Nephron (organoid): ENCODE data around the gene COLGALT1.

Experiments
- H3K27ac Mint-ChIP-seq, 3 experiments: 2 replicates each; pipeline ENCODE4 v1.8.0; 2020; ENCODE audit warnings: mixed read lengths in 3 of 3, mild to moderate bottlenecking in 2 of 3, moderate library complexity in 1 of 3
- H3K27me3 Mint-ChIP-seq: 2 replicates; pipeline ENCODE4 v1.8.0; 2021; ENCODE audit warnings: low read depth, mild to moderate bottlenecking, moderate library complexity, mixed read lengths
- H3K36me3 Mint-ChIP-seq: 2 replicates; pipeline ENCODE4 v1.8.0; 2020; ENCODE audit warnings: low read depth, mixed read lengths
- H3K4me1 Mint-ChIP-seq: 2 replicates; pipeline ENCODE4 v1.8.0; 2020; ENCODE audit warnings: mixed read lengths
- H3K4me3 Mint-ChIP-seq, 3 experiments: 2 replicates each; pipeline ENCODE4 v1.8.0; 2020; ENCODE audit warnings: mild to moderate bottlenecking in 3 of 3, mixed read lengths in 3 of 3, moderate library complexity in 2 of 3
- H3K9me3 Mint-ChIP-seq: 2 replicates; pipeline ENCODE4 v1.8.0; 2020; ENCODE audit warnings: mixed read lengths
- TF ChIP-seq, protein P1 (sequence below), 3 experiments: fragments of 200-600 bp; sonication (generic); IDR thresholded peaks; one replicate each; pipeline ENCODE4 v1.5.0; 2021; ENCODE audit warnings: antibody characterized with exemption in 3 of 3; ENCODE audit not compliant: unreplicated experiment in 3 of 3

Gene COLGALT1

DNA sequence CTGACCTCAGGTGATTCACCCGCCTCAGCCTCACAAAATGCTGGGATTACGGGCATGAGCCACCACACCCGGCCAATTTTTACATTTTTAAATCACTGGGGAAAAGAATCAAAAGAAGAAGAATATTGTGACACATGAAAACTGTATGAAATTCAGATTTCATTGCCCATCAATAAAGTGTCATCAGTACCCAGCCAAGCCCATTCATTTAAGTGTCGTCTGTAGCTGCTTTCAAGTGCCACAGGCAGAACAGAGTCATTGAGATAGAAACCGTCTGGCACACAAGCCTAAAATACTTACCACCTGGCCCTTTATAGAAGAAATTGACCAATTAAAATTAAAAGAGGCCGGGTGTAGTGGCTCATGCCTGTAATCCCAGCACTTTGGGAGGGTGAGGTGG, 15.3 kb downstream of the COLGALT1 start:
- TF ChIP-seq, protein P1, sequence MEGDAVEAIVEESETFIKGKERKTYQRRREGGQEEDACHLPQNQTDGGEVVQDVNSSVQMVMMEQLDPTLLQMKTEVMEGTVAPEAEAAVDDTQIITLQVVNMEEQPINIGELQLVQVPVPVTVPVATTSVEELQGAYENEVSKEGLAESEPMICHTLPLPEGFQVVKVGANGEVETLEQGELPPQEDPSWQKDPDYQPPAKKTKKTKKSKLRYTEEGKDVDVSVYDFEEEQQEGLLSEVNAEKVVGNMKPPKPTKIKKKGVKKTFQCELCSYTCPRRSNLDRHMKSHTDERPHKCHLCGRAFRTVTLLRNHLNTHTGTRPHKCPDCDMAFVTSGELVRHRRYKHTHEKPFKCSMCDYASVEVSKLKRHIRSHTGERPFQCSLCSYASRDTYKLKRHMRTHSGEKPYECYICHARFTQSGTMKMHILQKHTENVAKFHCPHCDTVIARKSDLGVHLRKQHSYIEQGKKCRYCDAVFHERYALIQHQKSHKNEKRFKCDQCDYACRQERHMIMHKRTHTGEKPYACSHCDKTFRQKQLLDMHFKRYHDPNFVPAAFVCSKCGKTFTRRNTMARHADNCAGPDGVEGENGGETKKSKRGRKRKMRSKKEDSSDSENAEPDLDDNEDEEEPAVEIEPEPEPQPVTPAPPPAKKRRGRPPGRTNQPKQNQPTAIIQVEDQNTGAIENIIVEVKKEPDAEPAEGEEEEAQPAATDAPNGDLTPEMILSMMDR (IDR thresholded peaks at IDR 0.05; ENCODE audit: unreplicated experiment in 3 of 3) = no peak
- Mint-ChIP-seq H3K4me1 (no peaks in the 10 kb centered on the region), H3K27me3 (no peaks in the 10 kb centered on the region), H3K27ac (no peak overlapping the region), H3K4me3 (no peak overlapping the region), H3K36me3 (peaks cover 37% of the 10 kb centered on the region), H3K9me3 (no peaks in the 10 kb centered on the region)

DNA sequence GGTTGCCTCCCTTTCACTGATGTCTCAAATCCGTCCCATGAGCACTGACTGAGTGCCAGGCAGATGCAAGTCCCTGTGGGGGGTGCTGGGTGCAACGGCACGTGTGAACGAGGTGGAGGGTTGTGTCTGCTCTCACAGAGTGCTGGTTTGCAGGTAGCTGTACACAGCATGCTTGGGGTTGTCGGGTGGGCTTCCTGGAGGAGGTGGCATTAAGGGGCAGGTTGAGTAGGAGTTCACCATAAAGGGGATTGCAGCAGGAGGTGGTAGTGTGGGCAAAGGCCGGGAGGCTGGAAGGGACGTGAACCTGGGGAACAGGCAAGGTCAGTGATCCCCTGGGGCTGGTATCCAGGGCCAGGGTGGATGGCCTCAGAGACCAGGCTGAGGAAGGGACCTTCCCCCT, 17.2 kb downstream of the COLGALT1 start:
- H3K36me3 Mint-ChIP-seq = peaks cover 35% of the 10 kb centered on the region
- H3K4me1 Mint-ChIP-seq = no peaks in the 10 kb centered on the region
- no peaks in the 10 kb centered on the region for H3K9me3 Mint-ChIP-seq
- no peak overlapping the region for H3K4me3 Mint-ChIP-seq
- H3K27ac Mint-ChIP-seq = no peak overlapping the region
- no peaks in the 10 kb centered on the region for H3K27me3 Mint-ChIP-seq
- TF ChIP-seq, protein P1 (IDR thresholded peaks at IDR 0.05; ENCODE audit: unreplicated experiment in 3 of 3) = no peak

DNA sequence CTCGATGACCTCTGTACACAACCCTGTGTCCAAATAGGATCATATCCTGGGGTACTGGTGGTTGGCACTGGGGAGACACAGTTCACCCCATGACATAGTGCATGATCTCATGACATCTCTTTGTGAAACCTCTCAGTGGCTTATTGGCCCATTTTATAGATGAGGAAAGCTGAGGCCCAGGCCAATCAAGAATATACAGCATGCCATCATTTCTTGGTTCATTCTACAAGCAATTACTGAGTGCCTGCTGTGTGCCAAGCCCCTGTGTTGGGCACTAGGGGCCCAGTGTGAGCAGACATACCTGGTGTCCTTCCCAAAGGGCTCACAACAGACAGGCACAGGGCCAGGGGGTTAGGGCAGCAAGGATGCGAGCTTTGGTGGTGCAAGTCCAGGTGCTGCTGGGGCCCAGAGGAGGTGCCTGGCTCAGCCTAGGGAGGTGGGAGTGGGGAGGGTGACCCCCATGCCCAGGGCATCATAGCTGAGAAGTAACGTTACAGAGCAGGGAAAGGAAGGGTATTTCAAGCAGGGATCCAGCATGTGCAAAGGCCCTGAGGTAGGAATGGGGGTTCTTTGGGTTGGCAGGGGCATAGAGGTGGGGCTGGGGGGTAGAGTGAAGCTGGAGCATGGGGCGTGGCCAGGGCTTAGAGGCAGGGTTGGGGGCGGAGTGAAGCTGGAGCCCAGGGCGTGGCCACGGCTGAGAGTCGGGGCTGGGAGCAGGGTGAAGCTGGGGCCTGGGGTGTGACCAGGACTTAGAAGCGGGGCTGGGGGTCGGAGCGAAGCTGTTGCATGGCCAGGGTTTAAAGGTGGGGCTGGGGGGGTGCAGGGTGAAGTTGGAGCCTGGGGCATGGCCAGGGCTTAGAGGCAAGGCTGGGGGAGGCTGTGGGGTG, 20.7 kb downstream of the COLGALT1 start:
- Mint-ChIP-seq H3K27me3 (no peaks in the 10 kb centered on the region), H3K36me3 (peaks cover 38% of the 10 kb centered on the region), H3K4me3 (no peak overlapping the region), H3K4me1 (no peaks in the 10 kb centered on the region), H3K27ac (no peak overlapping the region), H3K9me3 (no peaks in the 10 kb centered on the region)
- TF ChIP-seq, protein P1 (IDR thresholded peaks at IDR 0.05; ENCODE audit: unreplicated experiment in 3 of 3) = no peak

DNA sequence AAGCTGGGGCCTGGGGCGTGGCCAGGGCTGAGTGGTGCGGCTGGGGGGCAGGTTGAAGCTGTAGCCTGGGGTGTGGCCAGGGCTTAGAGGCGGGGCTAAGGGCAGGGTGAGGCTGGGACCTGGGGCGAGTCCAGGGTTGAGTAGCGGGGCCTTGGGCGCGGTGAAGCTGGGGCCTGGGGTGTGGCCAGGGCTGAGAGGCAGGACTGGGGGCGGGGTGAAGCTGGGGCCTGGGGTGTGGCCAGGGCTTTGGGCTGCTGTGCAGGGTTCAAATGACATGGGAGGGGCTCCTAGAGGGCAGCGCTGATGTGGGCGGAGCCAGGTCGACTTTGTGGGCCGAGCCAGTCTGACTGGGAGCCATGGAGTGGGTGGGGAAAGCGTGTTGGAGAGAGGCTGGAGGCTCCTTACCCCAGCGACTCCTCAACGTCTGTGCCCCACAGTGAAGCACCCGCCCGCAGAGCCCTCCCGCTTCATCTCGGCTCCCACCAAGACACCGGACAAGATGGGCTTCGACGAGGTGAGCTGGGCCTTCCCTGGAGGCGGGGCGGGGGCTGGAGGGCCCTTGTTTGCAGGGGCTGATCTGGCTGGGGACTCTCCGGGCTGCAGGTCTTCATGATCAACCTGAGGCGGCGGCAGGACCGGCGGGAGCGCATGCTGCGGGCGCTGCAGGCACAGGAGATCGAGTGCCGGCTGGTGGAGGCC, 21.5 kb downstream of the COLGALT1 start:
- H3K9me3 Mint-ChIP-seq = no peaks in the 10 kb centered on the region
- no peaks in the 10 kb centered on the region for H3K27me3 Mint-ChIP-seq
- peaks cover 36% of the 10 kb centered on the region for H3K36me3 Mint-ChIP-seq
- TF ChIP-seq, protein P1 (IDR thresholded peaks at IDR 0.05; ENCODE audit: unreplicated experiment in 3 of 3) = no peak
- H3K27ac Mint-ChIP-seq = no peak overlapping the region
- peak overlapping the region in 2 of 3 experiments; percentile 43 for H3K4me3 Mint-ChIP-seq
- no peaks in the 10 kb centered on the region for H3K4me1 Mint-ChIP-seq

DNA sequence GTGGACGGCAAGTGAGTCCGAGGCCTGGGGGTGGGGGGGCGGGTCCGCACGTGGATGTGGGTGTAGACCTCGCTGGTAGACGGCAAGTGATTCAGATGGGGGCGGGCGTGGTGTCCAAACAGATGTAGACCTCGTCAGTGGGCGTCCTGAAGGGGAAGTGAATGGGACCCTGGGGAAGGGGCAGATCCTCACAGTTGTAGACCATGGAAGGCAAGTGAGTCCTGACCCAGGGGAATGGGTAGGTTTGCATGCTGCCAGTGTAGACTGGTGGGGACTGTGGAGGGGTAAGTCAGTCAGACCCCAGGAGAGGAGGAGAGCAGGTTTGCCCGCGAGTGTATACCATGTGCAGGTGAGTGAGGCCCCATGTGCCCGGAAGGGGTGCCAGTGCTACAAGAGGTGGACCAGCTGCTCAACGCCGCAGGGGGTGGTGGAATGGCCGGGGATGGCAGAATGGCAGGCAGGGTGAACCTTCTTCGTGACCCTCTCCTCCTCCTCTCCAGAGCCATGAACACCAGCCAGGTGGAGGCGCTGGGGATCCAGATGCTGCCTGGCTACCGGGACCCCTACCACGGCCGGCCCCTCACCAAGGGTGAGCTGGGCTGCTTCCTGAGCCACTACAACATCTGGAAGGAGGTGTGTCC, 22.1 kb downstream of the COLGALT1 start:
- Mint-ChIP-seq H3K36me3 (peaks cover 34% of the 10 kb centered on the region), H3K27ac (no peak overlapping the region), H3K9me3 (no peaks in the 10 kb centered on the region), H3K4me3 (no peak overlapping the region), H3K4me1 (no peaks in the 10 kb centered on the region), H3K27me3 (no peaks in the 10 kb centered on the region)
- TF ChIP-seq, protein P1 (IDR thresholded peaks at IDR 0.05; ENCODE audit: unreplicated experiment in 3 of 3) = no peak
